KMS-11 (cell line): ENCODE results near the gene LNX2.

Experiments used
- H2AFZ ChIP-seq: fragments of 200-600 bp; sonication (generic); 2 replicates; pipeline ENCODE4 v1.6.1; 2016; ENCODE audit warnings: antibody characterized with exemption, mixed run types, low read depth
- H3K27ac ChIP-seq: fragments of 200-600 bp; sonication (generic); 2 replicates; pipeline ENCODE4 v1.6.1; 2016; ENCODE audit warnings: mild to moderate bottlenecking, mixed run types
- H3K27me3 ChIP-seq: fragments of 200-600 bp; sonication (generic); 2 replicates; pipeline ENCODE4 v1.6.1; 2017; ENCODE audit warnings: mild to moderate bottlenecking, low read depth, mixed run types, moderate library complexity; ENCODE audit not compliant: insufficient read depth
- H3K36me3 ChIP-seq: fragments of 200-600 bp; sonication (generic); 2 replicates; pipeline ENCODE4 v1.6.1; 2017; ENCODE audit warnings: mild to moderate bottlenecking, mixed run types; ENCODE audit not compliant: insufficient read depth
- H3K4me1 ChIP-seq: fragments of 200-600 bp; sonication (generic); 2 replicates; pipeline ENCODE4 v1.6.1; 2016; ENCODE audit warnings: mild to moderate bottlenecking, low read depth, mixed run types; ENCODE audit not compliant: poor library complexity, severe bottlenecking
- H3K4me2 ChIP-seq: fragments of 200-600 bp; sonication (generic); 2 replicates; pipeline ENCODE4 v1.7.0; 2016; ENCODE audit warnings: mild to moderate bottlenecking, mixed run types
- H3K4me3 ChIP-seq: fragments of 200-600 bp; sonication (generic); IDR thresholded peaks from 2 replicates; pipeline ENCODE4 v1.6.1; 2017; ENCODE audit warnings: low read depth, low read length, mixed read lengths; ENCODE audit not compliant: insufficient read depth
- H3K79me2 ChIP-seq: fragments of 200-600 bp; sonication (generic); 2 replicates; pipeline ENCODE4 v1.6.1; 2016; ENCODE audit warnings: low read depth, mixed run types; ENCODE audit not compliant: insufficient read depth
- H3K9ac ChIP-seq: fragments of 200-600 bp; sonication (generic); 2 replicates; pipeline ENCODE4 v1.6.1; 2016; ENCODE audit warnings: mild to moderate bottlenecking, mixed run types
- H4K20me1 ChIP-seq: fragments of 200-600 bp; sonication (generic); 2 replicates; pipeline ENCODE4 v1.6.1; 2016; ENCODE audit warnings: mild to moderate bottlenecking, mixed run types; ENCODE audit not compliant: insufficient read depth
- TF ChIP-seq, protein P1 (sequence below): fragments of 200-600 bp; sonication (generic); conservative IDR thresholded peaks from 2 replicates; pipeline ENCODE4 v1.6.1; 2017; ENCODE audit warnings: low read depth, mild to moderate bottlenecking, antibody characterized with exemption, low read length, moderate library complexity, mixed read lengths

Gene LNX2

DNA sequence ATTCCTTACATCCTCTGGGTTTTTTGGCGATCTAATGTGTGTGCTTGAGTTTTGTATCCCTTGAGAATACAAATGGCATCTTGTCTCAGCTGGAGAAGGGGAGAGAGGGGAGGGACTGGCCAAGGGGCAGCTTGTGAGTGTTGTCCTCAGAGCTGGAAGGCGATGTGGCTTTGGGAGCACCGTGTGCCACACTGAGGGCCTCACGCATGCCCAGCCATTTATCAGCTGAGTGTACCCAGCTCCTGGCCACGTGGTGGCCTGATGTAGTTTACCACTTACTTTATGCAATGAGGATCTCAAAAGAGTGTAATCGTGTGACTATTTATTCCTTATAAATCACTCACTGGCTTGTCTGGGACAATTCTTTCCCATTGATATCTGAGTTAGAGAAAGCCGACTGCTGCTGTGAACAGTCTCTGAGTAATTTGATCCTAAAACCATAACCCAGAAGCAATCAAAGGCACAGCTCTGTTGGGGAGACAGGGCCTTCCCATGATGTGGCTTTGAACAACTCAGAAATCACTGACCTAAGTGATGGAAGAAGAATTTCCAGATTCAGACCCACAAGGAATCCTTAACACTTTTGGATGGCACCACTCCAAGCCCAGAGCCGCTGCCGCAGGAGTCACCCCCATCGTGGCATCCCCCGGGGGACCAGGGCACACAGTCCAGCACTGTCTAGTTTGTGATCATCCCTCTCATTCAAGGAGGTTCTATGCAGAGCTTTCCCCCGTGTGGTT, 116.0 kb downstream of the LNX2 start:
- Histone ChIP-seq H3K4me1 (no peaks in the 10 kb centered on the region), H3K4me2 (no peak overlapping the region), H4K20me1 (no peaks in the 10 kb centered on the region), H3K27me3 (no peaks in the 10 kb centered on the region), H3K79me2 (no peaks in the 10 kb centered on the region), H3K36me3 (no peaks in the 10 kb centered on the region), H3K9ac (no peak overlapping the region), H3K27ac (no peak overlapping the region), H3K4me3 (no peak overlapping the region), H2AFZ (no peak overlapping the region)
- TF ChIP-seq, protein P1, sequence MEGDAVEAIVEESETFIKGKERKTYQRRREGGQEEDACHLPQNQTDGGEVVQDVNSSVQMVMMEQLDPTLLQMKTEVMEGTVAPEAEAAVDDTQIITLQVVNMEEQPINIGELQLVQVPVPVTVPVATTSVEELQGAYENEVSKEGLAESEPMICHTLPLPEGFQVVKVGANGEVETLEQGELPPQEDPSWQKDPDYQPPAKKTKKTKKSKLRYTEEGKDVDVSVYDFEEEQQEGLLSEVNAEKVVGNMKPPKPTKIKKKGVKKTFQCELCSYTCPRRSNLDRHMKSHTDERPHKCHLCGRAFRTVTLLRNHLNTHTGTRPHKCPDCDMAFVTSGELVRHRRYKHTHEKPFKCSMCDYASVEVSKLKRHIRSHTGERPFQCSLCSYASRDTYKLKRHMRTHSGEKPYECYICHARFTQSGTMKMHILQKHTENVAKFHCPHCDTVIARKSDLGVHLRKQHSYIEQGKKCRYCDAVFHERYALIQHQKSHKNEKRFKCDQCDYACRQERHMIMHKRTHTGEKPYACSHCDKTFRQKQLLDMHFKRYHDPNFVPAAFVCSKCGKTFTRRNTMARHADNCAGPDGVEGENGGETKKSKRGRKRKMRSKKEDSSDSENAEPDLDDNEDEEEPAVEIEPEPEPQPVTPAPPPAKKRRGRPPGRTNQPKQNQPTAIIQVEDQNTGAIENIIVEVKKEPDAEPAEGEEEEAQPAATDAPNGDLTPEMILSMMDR: no peak

DNA sequence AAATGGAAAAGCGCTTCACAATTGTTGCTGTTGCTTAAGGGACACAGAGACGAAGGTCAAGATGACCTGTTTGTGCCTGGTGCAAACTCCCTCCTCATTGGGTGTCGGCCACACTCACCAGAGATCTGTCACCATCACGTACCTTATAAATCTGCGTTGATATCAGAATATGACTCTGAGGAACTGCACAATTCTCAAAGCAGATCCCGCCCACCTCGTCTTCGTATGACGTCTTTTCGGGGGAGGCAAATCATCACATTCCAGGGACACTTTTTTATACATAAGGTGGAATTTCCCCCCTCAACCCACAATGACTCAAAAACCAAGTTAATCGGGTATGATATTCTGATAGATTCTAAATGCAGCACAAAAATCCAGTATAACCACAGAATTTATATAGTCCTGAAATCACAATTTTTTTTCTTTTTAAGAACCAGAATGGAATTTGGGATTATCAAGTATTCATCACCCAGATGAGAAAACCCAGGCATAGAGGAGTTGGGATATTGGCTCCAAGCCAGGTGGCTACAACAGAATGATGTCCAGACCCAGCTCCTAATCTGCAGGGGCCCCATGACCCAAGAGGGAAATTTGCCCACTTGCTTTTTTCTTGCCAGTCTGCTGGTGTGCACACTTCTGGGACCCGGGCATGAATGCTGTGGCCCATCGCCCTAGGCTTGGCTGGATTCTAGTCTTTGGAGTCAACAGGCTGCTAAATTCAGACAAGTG, 119.4 kb downstream of the LNX2 start:
- no peaks in the 10 kb centered on the region for H3K79me2 ChIP-seq
- no peaks in the 10 kb centered on the region for H3K27me3 ChIP-seq
- H4K20me1 ChIP-seq: no peaks in the 10 kb centered on the region
- H3K4me2 ChIP-seq: no peak overlapping the region
- no peak overlapping the region for H2AFZ ChIP-seq
- H3K27ac ChIP-seq: no peak overlapping the region
- H3K4me3 ChIP-seq: no peak overlapping the region
- no peaks in the 10 kb centered on the region for H3K36me3 ChIP-seq
- no peak overlapping the region for H3K9ac ChIP-seq
- TF ChIP-seq, protein P1: no peak
- no peaks in the 10 kb centered on the region for H3K4me1 ChIP-seq

DNA sequence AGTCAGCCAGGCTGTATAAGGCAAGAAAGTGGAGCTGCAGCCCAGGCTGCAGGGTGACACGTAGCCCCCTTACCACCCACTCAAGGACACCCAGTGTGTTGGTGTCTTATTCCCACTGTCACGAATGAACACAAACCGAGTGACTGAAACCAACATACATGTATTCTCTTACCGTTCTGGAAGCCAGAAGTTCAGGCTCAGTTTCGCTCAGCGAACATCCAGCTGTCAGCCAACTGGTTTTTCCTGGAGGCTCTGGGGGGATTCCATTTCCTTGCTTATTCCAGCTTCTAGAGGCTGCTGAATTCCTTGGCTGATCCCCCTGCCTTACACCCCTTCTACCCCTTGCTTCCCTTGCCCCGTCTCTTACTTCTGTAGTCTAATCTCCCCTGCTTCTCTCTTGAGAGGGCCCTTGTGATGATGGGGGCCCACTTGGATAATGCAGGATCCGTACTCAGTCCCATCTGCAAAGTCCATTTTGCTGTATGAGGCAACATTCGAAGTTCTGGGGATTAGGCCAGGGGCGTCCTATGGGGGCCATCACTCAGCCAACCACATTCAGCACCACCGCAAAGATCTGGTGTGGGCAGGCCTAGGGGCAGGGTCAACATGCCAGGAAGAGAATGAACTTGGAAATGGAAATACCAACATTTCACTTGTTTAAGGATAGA, 122.6 kb downstream of the LNX2 start:
- Histone ChIP-seq H3K27me3 (no peaks in the 10 kb centered on the region), H3K9ac (no peak overlapping the region), H3K79me2 (no peaks in the 10 kb centered on the region), H2AFZ (no peak overlapping the region), H3K4me3 (no peak overlapping the region), H3K4me1 (no peaks in the 10 kb centered on the region), H4K20me1 (no peaks in the 10 kb centered on the region), H3K4me2 (no peak overlapping the region), H3K27ac (no peak overlapping the region), H3K36me3 (no peaks in the 10 kb centered on the region)
- TF ChIP-seq, protein P1: no peak

DNA sequence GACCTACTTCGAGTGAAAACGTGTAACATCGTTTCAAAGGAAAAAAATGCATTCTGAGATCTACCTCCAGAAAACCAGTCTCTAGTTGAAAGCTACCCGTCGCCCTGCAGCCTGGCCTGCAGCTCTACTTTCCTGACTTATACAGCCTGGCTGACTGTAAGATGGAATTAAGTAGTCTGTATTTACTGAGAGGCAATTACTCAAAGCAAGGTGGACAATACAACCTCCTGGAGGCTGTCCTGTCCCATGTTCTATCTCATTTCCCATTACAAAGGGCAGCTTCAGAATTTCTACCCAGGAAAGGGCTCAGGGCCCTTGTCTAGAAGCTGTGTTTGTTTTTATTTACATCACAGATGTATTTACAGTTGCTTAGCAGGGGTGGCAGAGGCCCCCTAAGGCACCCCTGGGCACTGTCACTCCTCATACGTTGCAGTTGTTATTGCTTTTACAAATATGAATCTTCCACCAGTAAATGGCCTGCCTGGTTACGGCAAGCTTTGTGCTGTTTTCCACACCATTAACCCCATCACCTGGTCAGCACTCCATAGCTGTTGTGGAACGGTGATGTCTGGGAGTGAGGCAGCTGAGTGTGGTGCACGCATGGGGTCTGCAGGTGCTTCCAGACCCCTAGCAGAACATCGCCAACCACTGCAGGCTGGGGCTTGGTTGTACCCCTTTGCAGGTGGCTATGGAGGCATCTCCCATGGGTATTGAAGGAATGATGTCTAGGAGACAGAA, 123.6 kb downstream of the LNX2 start:
- Histone ChIP-seq H3K4me2 (no peak overlapping the region), H3K79me2 (no peaks in the 10 kb centered on the region)

More for the DNA sequence above, 123.6 kb downstream of the LNX2 start:
- Histone ChIP-seq H2AFZ (no peak overlapping the region), H3K36me3 (no peaks in the 10 kb centered on the region), H4K20me1 (no peaks in the 10 kb centered on the region), H3K4me3 (no peak overlapping the region), H3K4me1 (no peaks in the 10 kb centered on the region), H3K27ac (no peak overlapping the region), H3K27me3 (no peaks in the 10 kb centered on the region), H3K9ac (no peak overlapping the region)
- TF ChIP-seq, protein P1: no peak
